Astrocyte (in vitro differentiated cells and primary cell): ENCODE results near the gene TRIM41.
A peak's percentile ranks its signal among the peaks of the same experiment; 100 is the strongest.

Source experiments
- EZH2 ChIP-seq: IDR thresholded peaks from 2 replicates; pipeline ENCODE4 v1.6.1; 2012; ENCODE audit warnings: mild to moderate bottlenecking, low read length, inconsistent platforms; ENCODE audit not compliant: insufficient read depth
- TF ChIP-seq, protein P1 (sequence below): IDR thresholded peaks from 2 replicates; pipeline ENCODE4 v1.5.1; 2011; ENCODE audit warnings: low read depth, mild to moderate bottlenecking, inconsistent platforms, low read length, moderate library complexity; ENCODE audit not compliant: insufficient read depth

DNA sequence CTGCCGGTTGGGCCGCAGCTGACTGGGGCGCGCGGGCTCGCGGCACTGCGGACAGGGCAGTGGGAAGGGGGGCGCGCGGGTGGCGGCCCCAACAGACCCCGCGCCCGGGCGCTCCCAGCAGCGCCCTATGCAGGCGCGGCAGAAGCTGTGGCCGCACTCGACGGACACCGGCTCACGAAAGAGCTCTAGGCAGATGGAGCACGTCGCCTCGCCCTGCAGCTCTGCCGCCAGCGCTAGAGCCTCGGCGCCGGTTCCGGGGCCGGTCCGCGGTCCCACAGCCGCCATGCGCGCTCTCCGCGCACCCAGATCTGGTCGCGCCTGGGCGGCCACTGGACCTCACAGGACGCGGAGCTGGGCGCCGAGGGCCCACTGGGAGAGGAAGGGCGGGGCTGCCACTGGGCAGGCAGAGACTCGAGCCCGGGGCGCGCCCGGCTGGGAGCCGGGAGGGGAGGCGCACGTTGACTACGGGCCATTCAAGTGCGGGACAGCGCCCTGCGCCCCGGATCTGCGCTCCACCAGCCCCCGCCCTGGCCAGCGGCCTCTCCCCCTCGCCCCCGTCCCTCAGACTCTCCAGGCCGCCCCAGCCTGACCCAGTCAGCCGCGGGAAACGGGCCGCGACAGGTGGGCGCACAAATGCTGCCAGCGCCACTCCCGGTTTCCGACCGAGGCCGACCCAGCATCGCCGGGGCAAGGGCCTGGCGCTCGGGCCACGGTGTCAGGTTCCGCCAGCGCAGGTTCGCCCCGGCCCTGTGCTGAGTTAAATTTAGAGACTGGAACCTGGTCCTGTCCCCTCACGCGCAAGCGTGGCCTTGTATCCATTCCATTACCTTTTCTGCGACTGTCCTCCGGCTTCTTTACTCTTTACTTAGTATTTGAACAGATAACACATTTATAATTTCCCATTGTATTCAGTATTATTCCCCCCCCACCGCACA, 18.0 kb upstream of the TRIM41 start, which contains the start of gene TRIM7:
- TF ChIP-seq, protein P1, sequence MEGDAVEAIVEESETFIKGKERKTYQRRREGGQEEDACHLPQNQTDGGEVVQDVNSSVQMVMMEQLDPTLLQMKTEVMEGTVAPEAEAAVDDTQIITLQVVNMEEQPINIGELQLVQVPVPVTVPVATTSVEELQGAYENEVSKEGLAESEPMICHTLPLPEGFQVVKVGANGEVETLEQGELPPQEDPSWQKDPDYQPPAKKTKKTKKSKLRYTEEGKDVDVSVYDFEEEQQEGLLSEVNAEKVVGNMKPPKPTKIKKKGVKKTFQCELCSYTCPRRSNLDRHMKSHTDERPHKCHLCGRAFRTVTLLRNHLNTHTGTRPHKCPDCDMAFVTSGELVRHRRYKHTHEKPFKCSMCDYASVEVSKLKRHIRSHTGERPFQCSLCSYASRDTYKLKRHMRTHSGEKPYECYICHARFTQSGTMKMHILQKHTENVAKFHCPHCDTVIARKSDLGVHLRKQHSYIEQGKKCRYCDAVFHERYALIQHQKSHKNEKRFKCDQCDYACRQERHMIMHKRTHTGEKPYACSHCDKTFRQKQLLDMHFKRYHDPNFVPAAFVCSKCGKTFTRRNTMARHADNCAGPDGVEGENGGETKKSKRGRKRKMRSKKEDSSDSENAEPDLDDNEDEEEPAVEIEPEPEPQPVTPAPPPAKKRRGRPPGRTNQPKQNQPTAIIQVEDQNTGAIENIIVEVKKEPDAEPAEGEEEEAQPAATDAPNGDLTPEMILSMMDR = no peak
- TF ChIP-seq EZH2 = peak; percentile 29
